Skeletal muscle tissue (tissue), 4 donors: ENCODE results near the gene CHST1. TPM values are rescaled to one million over a fixed set of nuclear protein-coding genes. Genes with fewer than 3 reads are reported as not detected.

Experiments used
- H3K27ac ChIP-seq: one replicate; pipeline ENCODE4 v1.7.0; 2013; ENCODE audit warnings: mild to moderate bottlenecking, low read depth, low read length, inconsistent platforms
- H3K27me3 ChIP-seq, 3 donors: one replicate each; pipeline ENCODE4 v1.7.0; 2013; ENCODE audit warnings: low read length in 3 of 3; ENCODE audit not compliant: control insufficient read depth in 3 of 3, insufficient read depth in 3 of 3
- H3K36me3 ChIP-seq, 3 donors: one replicate each; pipeline ENCODE4 v1.7.0; 2013; ENCODE audit warnings: low read length in 3 of 3; ENCODE audit not compliant: control insufficient read depth in 3 of 3, insufficient read depth in 3 of 3
- H3K4me1 ChIP-seq, 3 donors: one replicate each; pipeline ENCODE4 v1.7.0; 2013; ENCODE audit warnings: low read length in 3 of 3, mild to moderate bottlenecking in 3 of 3; ENCODE audit not compliant: control insufficient read depth in 3 of 3, insufficient read depth in 3 of 3
- H3K4me3 ChIP-seq, 3 donors: one replicate each; pipeline ENCODE4 v1.7.0; 2013; ENCODE audit warnings: low read length in 3 of 3
- H3K9ac ChIP-seq, 3 donors: one replicate each; pipeline ENCODE4 v1.7.0; 2013; ENCODE audit warnings: low read length in 3 of 3, mild to moderate bottlenecking in 3 of 3, moderate library complexity in 2 of 3, low read depth in 1 of 3
- H3K9me3 ChIP-seq, 3 donors: one replicate each; pipeline ENCODE4 v1.7.0; 2013; ENCODE audit warnings: low read length in 3 of 3; ENCODE audit not compliant: control insufficient read depth in 3 of 3
- total RNA-seq: library from RNA; depleted of rRNA; stranded (reverse); fragments of >200 nt; gene quantifications from one replicate; pipeline ENCODE4 v1.2.3, GENCODE V29; 2014
- donor health status: Osteomylitis.

The CHST1 gene
- total RNA-seq, 1 donor from 2014 or later, result 3.1 TPM

DNA sequence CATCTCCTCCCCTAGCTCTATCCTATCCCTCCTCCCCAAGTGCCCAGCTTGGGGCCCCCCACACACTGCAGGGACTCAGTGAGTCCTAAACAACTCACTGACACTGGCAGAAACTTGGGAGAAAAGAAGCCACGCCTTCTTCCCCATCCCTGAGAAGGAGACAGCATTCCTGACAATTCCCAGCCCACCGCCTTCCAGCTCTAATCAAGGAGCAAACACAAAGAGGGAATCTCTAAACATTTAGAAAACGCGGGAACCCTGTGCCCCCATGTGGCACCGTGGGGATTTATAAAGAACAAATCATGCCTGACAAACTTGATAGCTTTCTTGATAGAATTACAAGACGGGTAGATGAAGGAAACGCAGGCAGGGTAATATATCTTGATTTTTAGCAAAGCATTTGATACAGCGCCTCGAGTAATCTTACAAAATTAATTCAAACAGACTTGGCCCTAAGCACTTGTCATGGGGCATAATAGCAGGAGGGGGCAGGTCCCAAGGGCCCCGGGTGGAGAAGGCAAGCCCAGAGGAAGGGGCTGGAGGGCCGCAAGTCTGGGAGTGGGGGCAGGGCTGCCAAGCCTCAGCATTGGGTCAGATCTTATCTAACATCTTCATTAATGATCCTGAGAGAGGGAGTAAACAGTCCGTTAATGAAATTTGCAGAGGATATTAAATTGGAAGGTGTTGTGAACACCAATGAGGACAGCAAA, 4.5 kb downstream of the CHST1 start:
- no peak overlapping the region for H3K4me3 ChIP-seq
- H3K9ac ChIP-seq, result no peak overlapping the region
- H3K4me1 ChIP-seq, result peaks cover 31 to 42% (median 36%) of the 10 kb centered on the region in 3 donors
- H3K27ac ChIP-seq, result no peak overlapping the region
- H3K9me3 ChIP-seq, result no peaks in the 10 kb centered on the region
- H3K36me3 ChIP-seq, result no peaks in the 10 kb centered on the region
- peaks cover 29 to 52% (median 39%) of the 10 kb centered on the region in 3 donors for H3K27me3 ChIP-seq

DNA sequence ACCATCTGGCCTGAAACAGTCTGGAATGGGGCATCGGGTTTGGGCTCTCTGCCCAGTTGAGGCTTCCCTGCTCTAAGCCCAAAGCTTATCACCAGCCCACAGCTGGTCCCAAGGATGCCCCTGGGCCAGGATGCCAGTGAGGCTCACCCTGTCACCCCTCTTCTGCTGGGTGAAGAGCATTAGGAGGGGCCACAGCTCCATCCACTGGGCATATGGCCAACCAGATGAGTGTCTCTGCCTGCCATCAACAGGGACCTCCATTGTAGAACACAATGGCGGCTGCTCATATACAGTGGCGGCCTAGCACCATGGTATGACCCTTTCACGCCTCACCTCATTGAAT, 5.6 kb downstream of the CHST1 start:
- Histone ChIP-seq H3K27me3 (peaks cover 29 to 52% (median 39%) of the 10 kb centered on the region in 3 donors), H3K36me3 (no peaks in the 10 kb centered on the region), H3K9ac (no peak overlapping the region), H3K4me3 (no peak overlapping the region), H3K4me1 (peaks cover 39 to 48% (median 40%) of the 10 kb centered on the region in 3 donors), H3K27ac (no peak overlapping the region), H3K9me3 (no peaks in the 10 kb centered on the region)

GRCh38 chr11:45659031-45659817, 6.2 kb downstream of the CHST1 start:
- H3K36me3 ChIP-seq, result no peaks in the 10 kb centered on the region
- peaks cover 26 to 47% (median 37%) of the 10 kb centered on the region in 3 donors for H3K27me3 ChIP-seq
- H3K9me3 ChIP-seq, result no peaks in the 10 kb centered on the region
- H3K27ac ChIP-seq, result peak overlapping the region; percentile 56
- peaks cover 40 to 48% (median 40%) of the 10 kb centered on the region in 3 donors for H3K4me1 ChIP-seq
- peak overlapping the region in 1 of 3 donors; percentile 6 for H3K4me3 ChIP-seq
- H3K9ac ChIP-seq, result peak overlapping the region in 1 of 3 donors; percentile 33

GRCh38 chr11:45658292-45658991, 7.0 kb downstream of the CHST1 start:
- peak overlapping the region in 1 of 3 donors; percentile 33 for H3K9ac ChIP-seq
- peaks cover 34 to 42% (median 39%) of the 10 kb centered on the region in 3 donors for H3K4me1 ChIP-seq
- no peaks in the 10 kb centered on the region for H3K36me3 ChIP-seq
- H3K27me3 ChIP-seq, result peaks cover 22 to 41% (median 30%) of the 10 kb centered on the region in 3 donors
- H3K9me3 ChIP-seq, result no peaks in the 10 kb centered on the region
- peak overlapping the region; percentile 58 for H3K27ac ChIP-seq
- no peak overlapping the region for H3K4me3 ChIP-seq

GRCh38 chr11:45657496-45658260, 7.7 kb downstream of the CHST1 start:
- no peak overlapping the region for H3K9ac ChIP-seq
- peaks cover 17 to 34% (median 27%) of the 10 kb centered on the region in 3 donors for H3K27me3 ChIP-seq
- H3K36me3 ChIP-seq, result no peaks in the 10 kb centered on the region
- no peaks in the 10 kb centered on the region for H3K9me3 ChIP-seq
- H3K27ac ChIP-seq, result peak overlapping the region; percentile 58
- no peak overlapping the region for H3K4me3 ChIP-seq
- H3K4me1 ChIP-seq, result peaks cover 32 to 36% (median 34%) of the 10 kb centered on the region in 3 donors

DNA sequence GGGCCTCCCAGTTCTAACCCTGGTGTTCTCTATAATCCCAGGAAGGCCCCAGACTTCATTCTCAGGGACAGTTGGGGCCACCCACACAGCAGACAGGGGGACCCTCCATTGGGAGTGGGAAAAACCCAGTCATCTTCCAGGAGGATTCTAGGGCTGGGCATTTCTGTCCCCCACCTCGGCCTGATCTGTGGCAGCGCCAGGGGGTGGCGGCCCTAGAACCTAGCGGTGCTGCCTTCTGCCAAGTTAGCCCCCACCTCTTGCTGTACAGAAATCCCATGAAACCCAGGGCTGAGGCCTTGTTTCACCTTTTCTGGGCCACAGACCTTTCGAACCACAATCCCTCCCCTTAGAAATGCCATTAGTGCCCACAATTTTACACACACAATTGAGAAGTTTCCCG, 9.6 kb downstream of the CHST1 start:
- H3K4me1 ChIP-seq, result peaks cover 24 to 33% (median 30%) of the 10 kb centered on the region in 3 donors
- H3K4me3 ChIP-seq, result no peak overlapping the region
- H3K9me3 ChIP-seq, result no peaks in the 10 kb centered on the region
- H3K9ac ChIP-seq, result no peak overlapping the region
- H3K36me3 ChIP-seq, result no peaks in the 10 kb centered on the region
- no peak overlapping the region for H3K27ac ChIP-seq
- H3K27me3 ChIP-seq, result peaks cover 15 to 17% (median 16%) of the 10 kb centered on the region in 3 donors

DNA sequence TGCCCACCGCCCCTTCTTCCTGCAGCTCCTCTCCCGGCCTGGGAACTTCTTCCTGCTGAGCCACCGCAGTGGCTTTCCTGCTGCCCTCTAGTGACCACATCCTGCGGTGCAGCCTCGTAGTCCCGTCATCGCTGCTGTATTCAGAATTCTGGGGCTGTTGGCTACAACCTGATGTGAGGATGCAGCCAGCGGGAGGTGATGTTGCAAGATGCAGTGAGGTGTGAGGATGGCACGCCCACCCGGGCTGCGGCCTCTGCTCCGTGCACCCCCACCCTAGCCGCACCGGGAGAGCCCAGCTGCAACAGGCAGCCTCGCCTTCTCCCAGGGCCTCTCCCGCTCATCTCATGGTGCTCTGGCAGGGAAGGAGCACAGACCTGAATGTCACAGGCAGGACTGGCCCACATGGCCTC, 10.1 kb downstream of the CHST1 start:
- Histone ChIP-seq H3K27ac (no peak overlapping the region), H3K36me3 (no peaks in the 10 kb centered on the region), H3K4me3 (no peak overlapping the region), H3K27me3 (peaks cover 12 to 15% (median 13%) of the 10 kb centered on the region in 3 donors), H3K9me3 (no peaks in the 10 kb centered on the region), H3K9ac (peak overlapping the region in 1 of 3 donors; percentile 29), H3K4me1 (peaks cover 24 to 33% (median 30%) of the 10 kb centered on the region in 3 donors)

- Histone ChIP-seq H3K4me3 (no peak overlapping the region), H3K36me3 (no peaks in the 10 kb centered on the region), H3K4me1 (peaks cover 21 to 33% (median 30%) of the 10 kb centered on the region in 3 donors), H3K9ac (peak overlapping the region in 2 of 3 donors; percentile 12 to 29), H3K9me3 (no peaks in the 10 kb centered on the region), H3K27ac (no peak overlapping the region), H3K27me3 (peaks cover 11 to 12% (median 12%) of the 10 kb centered on the region in 3 donors)
Measured at GRCh38 chr11:45655012-45655283, 10.5 kb downstream of the CHST1 start.

DNA sequence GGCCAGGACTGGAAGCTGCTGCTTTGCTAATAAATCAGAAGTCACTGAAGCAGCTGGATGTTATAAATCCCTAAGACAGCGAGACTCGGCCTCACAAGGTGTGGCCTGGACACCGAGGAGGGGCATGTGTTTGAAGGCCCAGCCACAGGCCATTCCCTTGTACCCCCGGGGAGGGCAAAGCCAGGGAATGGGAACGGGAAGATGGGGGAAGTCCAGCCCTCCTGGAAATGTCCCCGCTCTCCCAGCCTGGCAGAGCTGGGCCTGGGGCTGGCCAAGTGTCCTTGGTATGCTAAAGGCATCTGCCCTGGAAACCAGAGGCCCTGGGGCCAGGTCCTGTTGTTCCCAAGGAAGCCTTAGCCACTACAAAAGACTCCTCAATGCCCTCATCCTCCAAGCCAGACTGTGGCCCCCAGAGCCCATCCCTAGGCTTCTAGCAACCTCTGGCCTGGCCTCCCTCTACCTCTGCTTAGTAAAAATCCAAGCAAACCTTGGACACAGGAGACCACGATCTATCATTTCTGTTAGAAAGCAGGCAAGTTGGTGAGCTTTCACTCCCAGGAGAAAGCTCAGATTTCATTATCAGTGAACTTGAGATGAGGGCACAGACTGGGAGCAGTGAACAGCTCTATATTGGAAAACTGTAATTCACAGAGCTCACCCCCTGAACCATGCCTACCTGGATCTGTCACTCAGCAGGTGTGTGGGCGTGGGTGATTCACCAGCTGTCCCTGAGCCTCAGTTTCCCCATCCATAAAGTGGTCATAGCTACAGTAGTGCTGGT, 11.0 kb downstream of the CHST1 start:
- H3K9me3 ChIP-seq, result no peaks in the 10 kb centered on the region
- H3K27ac ChIP-seq, result no peak overlapping the region
- no peaks in the 10 kb centered on the region for H3K36me3 ChIP-seq
- H3K27me3 ChIP-seq, result peaks cover 6 to 11% (median 7%) of the 10 kb centered on the region in 3 donors
- peaks cover 20 to 32% (median 29%) of the 10 kb centered on the region in 3 donors for H3K4me1 ChIP-seq
- H3K4me3 ChIP-seq, result no peak overlapping the region
- peak overlapping the region in 2 of 3 donors; percentile 11 to 12 for H3K9ac ChIP-seq
